Cardiac muscle cell (in vitro differentiated cells and primary cell): ENCODE measurements around the gene UTP11. TPM values are rescaled to one million over a fixed set of nuclear protein-coding genes. Genes with fewer than 3 reads are reported as not detected.
"Not testable (repeated sequence)": the region's sequence is repeated elsewhere in the genome, so short reads cannot be mapped to it uniquely, and the experiment has no call there.

Experiments used
- DNase-seq, 2 donors: peaks; one replicate each; pipeline versions ENCODE4 v3.0.0 to v3.0.0-alpha.2; 2010 to 2017; ENCODE audit warnings: low read depth in 1 of 2, low spot score in 1 of 2
- H3K27ac ChIP-seq: fragments of 200-600 bp; sonication (generic); 2 replicates; pipeline ENCODE4 v1.5.1; 2016
- H3K27me3 ChIP-seq: fragments of 200-600 bp; sonication (generic); 2 replicates; pipeline ENCODE4 v1.6.0; 2016; ENCODE audit warnings: control low read depth
- H3K36me3 ChIP-seq: fragments of 200-600 bp; sonication (generic); 2 replicates; pipeline ENCODE4 v1.5.1; 2016; ENCODE audit warnings: control low read depth
- H3K4me1 ChIP-seq: fragments of 200-600 bp; sonication (generic); 2 replicates; pipeline ENCODE4 v1.8.1; 2017; ENCODE audit warnings: low read depth, mild to moderate bottlenecking, mixed run types
- H3K4me3 ChIP-seq: fragments of 200-600 bp; sonication (generic); 2 replicates; pipeline ENCODE4 v1.5.1; 2016; ENCODE audit warnings: mild to moderate bottlenecking
- H3K9me3 ChIP-seq: fragments of 200-600 bp; sonication (generic); 2 replicates; pipeline ENCODE4 v1.5.1; 2017; ENCODE audit warnings: low read depth, mild to moderate bottlenecking, control low read depth
- CTCF ChIP-seq: IDR thresholded peaks from 2 replicates; pipeline ENCODE4 v1.5.1; 2012; ENCODE audit warnings: low read depth, mild to moderate bottlenecking, low read length
- polyA plus RNA-seq: library from polyadenylated mRNA; unstranded; fragments of >200 nt; fragmentation: Nextera tagmentation; extraction: Ambion mirVana; gene quantifications from 2 replicates; pipeline ENCODE4 v1.2.1, GENCODE V29; 2016
- total RNA-seq: library from RNA; depleted of rRNA; stranded (reverse); fragments of >200 nt; gene quantifications from 2 replicates; pipeline ENCODE4 v1.2.3, GENCODE V29; 2016

UTP11 gene
- total and polyA plus RNA-seq, 2 experiments from 2014 or later, result 57.0 to 57.7 TPM

GRCh38 chr1:38030596-38031512 is 18.3 kb downstream of the UTP11 start:
- no peak overlapping the region for H3K4me3 ChIP-seq
- no peak for DNase-seq
- H3K4me1 ChIP-seq, result peaks cover 28% of the 10 kb centered on the region
- TF ChIP-seq CTCF, result no peak
- no peaks in the 10 kb centered on the region for H3K9me3 ChIP-seq
- H3K27ac ChIP-seq, result peak overlapping the region; percentile 74
- no peaks in the 10 kb centered on the region for H3K36me3 ChIP-seq
- H3K27me3 ChIP-seq, result no peaks in the 10 kb centered on the region

GRCh38 chr1:38031513-38031866 is 19.0 kb downstream of the UTP11 start:
- no peak overlapping the region for H3K4me3 ChIP-seq
- no peaks in the 10 kb centered on the region for H3K36me3 ChIP-seq
- DNase-seq, result no peak
- no peaks in the 10 kb centered on the region for H3K9me3 ChIP-seq
- no peaks in the 10 kb centered on the region for H3K27me3 ChIP-seq
- H3K4me1 ChIP-seq, result peaks cover 28% of the 10 kb centered on the region
- TF ChIP-seq CTCF, result no peak
- H3K27ac ChIP-seq, result no peak overlapping the region

GRCh38 chr1:38032992-38033391 is 20.5 kb downstream of the UTP11 start:
- not testable (repeated sequence) for DNase-seq, H3K36me3 ChIP-seq, H3K27ac ChIP-seq, H3K27me3 ChIP-seq, H3K9me3 ChIP-seq, H3K4me3 ChIP-seq
- peaks cover 28% of the 10 kb centered on the region for H3K4me1 ChIP-seq

- H3K27ac ChIP-seq, result no peak overlapping the region
- no peaks in the 10 kb centered on the region for H3K27me3 ChIP-seq
- no peaks in the 10 kb centered on the region for H3K9me3 ChIP-seq
- DNase-seq, result no peak
- no peak for TF ChIP-seq CTCF
- H3K4me1 ChIP-seq, result peaks cover 10% of the 10 kb centered on the region
- H3K4me3 ChIP-seq, result no peak overlapping the region
- no peaks in the 10 kb centered on the region for H3K36me3 ChIP-seq
Observed at GRCh38 chr1:38034871-38035270, 22.3 kb downstream of the UTP11 start.

- no peaks in the 10 kb centered on the region for H3K9me3 ChIP-seq
- peak in 1 of 2 donors; percentile 75 for DNase-seq
- no peak overlapping the region for H3K4me3 ChIP-seq
- H3K4me1 ChIP-seq, result no peaks in the 10 kb centered on the region
- no peaks in the 10 kb centered on the region for H3K36me3 ChIP-seq
- peak; percentile 49 for TF ChIP-seq CTCF
- peaks cover 10% of the 10 kb centered on the region for H3K27me3 ChIP-seq
- no peak overlapping the region for H3K27ac ChIP-seq
Observed at GRCh38 chr1:38037221-38037939, 24.8 kb downstream of the UTP11 start.

- H3K27ac ChIP-seq, result no peak overlapping the region
- no peaks in the 10 kb centered on the region for H3K4me1 ChIP-seq
- TF ChIP-seq CTCF, result no peak
- no peak overlapping the region for H3K4me3 ChIP-seq
- H3K9me3 ChIP-seq, result no peaks in the 10 kb centered on the region
- no peaks in the 10 kb centered on the region for H3K36me3 ChIP-seq
- DNase-seq, result peak in 1 of 2 donors; percentile 24
- peaks cover 24% of the 10 kb centered on the region for H3K27me3 ChIP-seq
Observed at GRCh38 chr1:38038861-38039260, 26.3 kb downstream of the UTP11 start.
